ENCODE data around the gene OSTN. TPM values are rescaled to one million over a fixed set of nuclear protein-coding genes. Genes with fewer than 3 reads are reported as not detected.
"Not testable (repeated sequence)": the region's sequence is repeated elsewhere in the genome, so short reads cannot be mapped to it uniquely, and the experiment has no call there.

The OSTN gene
- total RNA-seq, 1 experiment from 2014 or later, result not detected

GRCh38 chr3:191244242-191244867, 45.3 kb downstream of the OSTN start:
- Histone ChIP-seq H3K4me1 (peaks cover 5% of the 10 kb centered on the region), H3K27ac (no peak overlapping the region), H3K9me3 (replicated peaks) (no peaks in the 10 kb centered on the region), H3K36me3 (no peaks in the 10 kb centered on the region), H3K4me3 (no peak overlapping the region), H3K27me3 (no peaks in the 10 kb centered on the region)
- DNase-seq, result peak in 1 of 2 experiments; percentile 8

- H3K4me1 ChIP-seq; H3K4me3 ChIP-seq; H3K36me3 ChIP-seq; H3K27me3 ChIP-seq; H3K9me3 ChIP-seq (replicated peaks); H3K27ac ChIP-seq; DNase-seq: not testable (repeated sequence)
Measured at GRCh38 chr3:191246034-191246433, 47.0 kb downstream of the OSTN start.

- H3K36me3 ChIP-seq, result no peaks in the 10 kb centered on the region
- no peaks in the 10 kb centered on the region for H3K9me3 ChIP-seq (replicated peaks)
- peaks cover 5% of the 10 kb centered on the region for H3K4me1 ChIP-seq
- no peaks in the 10 kb centered on the region for H3K27me3 ChIP-seq
- peak in 1 of 2 experiments; percentile 28 for DNase-seq
- no peak overlapping the region for H3K27ac ChIP-seq
- H3K4me3 ChIP-seq, result no peak overlapping the region
Measured at GRCh38 chr3:191246630-191247029, 47.6 kb downstream of the OSTN start.

- Histone ChIP-seq H3K4me1 (no peaks in the 10 kb centered on the region), H3K27ac (no peak overlapping the region), H3K36me3 (no peaks in the 10 kb centered on the region), H3K27me3 (no peaks in the 10 kb centered on the region), H3K4me3 (no peak overlapping the region), H3K9me3 (replicated peaks) (no peaks in the 10 kb centered on the region)
- no peak for DNase-seq
Measured at GRCh38 chr3:191253089-191253799, 54.2 kb downstream of the OSTN start.

- DNase-seq, result no peak
- Histone ChIP-seq H3K9me3 (replicated peaks) (no peaks in the 10 kb centered on the region), H3K36me3 (no peaks in the 10 kb centered on the region), H3K4me1 (no peaks in the 10 kb centered on the region), H3K4me3 (no peak overlapping the region), H3K27ac (no peak overlapping the region), H3K27me3 (no peaks in the 10 kb centered on the region)
Measured at GRCh38 chr3:191254098-191254873, 55.2 kb downstream of the OSTN start.

GRCh38 chr3:191255156-191255555, 56.1 kb downstream of the OSTN start:
- Histone ChIP-seq H3K4me3 (no peak overlapping the region), H3K27me3 (no peaks in the 10 kb centered on the region), H3K4me1 (no peaks in the 10 kb centered on the region), H3K9me3 (replicated peaks) (no peaks in the 10 kb centered on the region), H3K27ac (no peak overlapping the region), H3K36me3 (no peaks in the 10 kb centered on the region)
- no peak for DNase-seq

GRCh38 chr3:191256405-191256804, 57.4 kb downstream of the OSTN start:
- H3K4me3 ChIP-seq, result no peak overlapping the region
- H3K4me1 ChIP-seq, result no peaks in the 10 kb centered on the region
- no peaks in the 10 kb centered on the region for H3K27me3 ChIP-seq

GRCh38 chr3:191257286-191257685, 58.2 kb downstream of the OSTN start:
- Histone ChIP-seq H3K27me3 (no peaks in the 10 kb centered on the region), H3K36me3 (no peaks in the 10 kb centered on the region), H3K4me1 (no peaks in the 10 kb centered on the region), H3K4me3 (no peak overlapping the region), H3K27ac (no peak overlapping the region), H3K9me3 (replicated peaks) (no peaks in the 10 kb centered on the region)
- DNase-seq, result no peak

More at GRCh38 chr3:191256405-191256804, 57.4 kb downstream of the OSTN start:
- no peak overlapping the region for H3K27ac ChIP-seq
- H3K36me3 ChIP-seq, result no peaks in the 10 kb centered on the region
- no peaks in the 10 kb centered on the region for H3K9me3 ChIP-seq (replicated peaks)
- no peak for DNase-seq

GRCh38 chr3:191259486-191259885, 60.4 kb downstream of the OSTN start:
- Histone ChIP-seq H3K27ac (no peak overlapping the region), H3K36me3 (no peaks in the 10 kb centered on the region), H3K4me3 (no peak overlapping the region), H3K9me3 (replicated peaks) (no peaks in the 10 kb centered on the region), H3K27me3 (no peaks in the 10 kb centered on the region), H3K4me1 (no peaks in the 10 kb centered on the region)
- no peak for DNase-seq

GRCh38 chr3:191260431-191261303, 61.6 kb downstream of the OSTN start:
- H3K36me3 ChIP-seq, result no peaks in the 10 kb centered on the region
- no peak overlapping the region for H3K4me3 ChIP-seq
- no peaks in the 10 kb centered on the region for H3K27me3 ChIP-seq
- H3K4me1 ChIP-seq, result no peaks in the 10 kb centered on the region
- peak; percentile 3 to 25 for DNase-seq
- no peak overlapping the region for H3K27ac ChIP-seq
- no peaks in the 10 kb centered on the region for H3K9me3 ChIP-seq (replicated peaks)

- Histone ChIP-seq H3K9me3 (replicated peaks) (no peaks in the 10 kb centered on the region), H3K4me3 (no peak overlapping the region)
Measured at GRCh38 chr3:191261304-191261638, 62.2 kb downstream of the OSTN start.

GRCh38 chr3:191262650-191263049, 63.6 kb downstream of the OSTN start:
- H3K27ac ChIP-seq, result no peak overlapping the region
- no peaks in the 10 kb centered on the region for H3K36me3 ChIP-seq
- no peaks in the 10 kb centered on the region for H3K4me1 ChIP-seq
- no peaks in the 10 kb centered on the region for H3K27me3 ChIP-seq
- no peaks in the 10 kb centered on the region for H3K9me3 ChIP-seq (replicated peaks)
- no peak for DNase-seq
- no peak overlapping the region for H3K4me3 ChIP-seq

More at GRCh38 chr3:191261304-191261638, 62.2 kb downstream of the OSTN start:
- Histone ChIP-seq H3K36me3 (no peaks in the 10 kb centered on the region), H3K4me1 (no peaks in the 10 kb centered on the region), H3K27me3 (no peaks in the 10 kb centered on the region), H3K27ac (no peak overlapping the region)
- DNase-seq, result no peak

GRCh38 chr3:191263365-191263764, 64.3 kb downstream of the OSTN start:
- H3K4me3 ChIP-seq, result no peak overlapping the region
- no peaks in the 10 kb centered on the region for H3K27me3 ChIP-seq
- no peaks in the 10 kb centered on the region for H3K4me1 ChIP-seq
- no peak for DNase-seq
- no peaks in the 10 kb centered on the region for H3K9me3 ChIP-seq (replicated peaks)
- H3K27ac ChIP-seq, result no peak overlapping the region
- H3K36me3 ChIP-seq, result no peaks in the 10 kb centered on the region

GRCh38 chr3:191263850-191264249, 64.8 kb downstream of the OSTN start:
- Histone ChIP-seq H3K27ac (no peak overlapping the region), H3K4me3 (no peak overlapping the region), H3K27me3 (no peaks in the 10 kb centered on the region), H3K36me3 (no peaks in the 10 kb centered on the region), H3K9me3 (replicated peaks) (no peaks in the 10 kb centered on the region), H3K4me1 (no peaks in the 10 kb centered on the region)
- DNase-seq, result no peak
